K562 (cell line): ENCODE data around the gene NAA80. TPM values are rescaled to one million over a fixed set of nuclear protein-coding genes. Genes with fewer than 3 reads are reported as not detected.
A peak's percentile ranks its signal among the peaks of the same experiment; 100 is the strongest.

Experiments
- CBFB ChIP-seq: sonication (generic); formaldehyde crosslinking; IDR thresholded peaks from 2 replicates; pipeline ENCODE4 v1.4.0; 2020; ENCODE audit warnings: mild to moderate bottlenecking, missing genetic modification reagents
- FIP1L1 ChIP-seq: fragments of 200-400 bp; formaldehyde crosslinking; IDR thresholded peaks from 2 replicates; pipeline ENCODE4 v1.6.1; 2018; ENCODE audit warnings: mild to moderate bottlenecking, low read depth, low read length; ENCODE audit not compliant: poor library complexity, severe bottlenecking
- GTF2F1 ChIP-seq: IDR thresholded peaks from 2 replicates; pipeline ENCODE4 v1.6.1; 2011; ENCODE audit warnings: low read depth, low read length, improper control_type of control experiment
- KHSRP ChIP-seq: fragments of 450-650 bp; IDR thresholded peaks from 2 replicates; pipeline ENCODE4 v1.6.1; 2017
- KLF16 ChIP-seq: IDR thresholded peaks from 2 replicates; pipeline ENCODE4 v1.6.1; 2016; ENCODE audit warnings: antibody characterized with exemption
- NCOA6 ChIP-seq: fragments of 450-650 bp; IDR thresholded peaks from 2 replicates; pipeline ENCODE4 v1.6.1; 2017; ENCODE audit warnings: mild to moderate bottlenecking
- NFIX ChIP-seq: fragments of 250-450 bp; sonication (Bioruptor Pico); IDR thresholded peaks from 2 replicates; pipeline ENCODE4 v1.4.0; 2020; ENCODE audit warnings: low read depth, mild to moderate bottlenecking, moderate library complexity
- PHTF2 ChIP-seq: fragments of 250-450 bp; sonication (Bioruptor Pico); IDR thresholded peaks from 2 replicates; pipeline ENCODE4 v1.5.0; 2021; ENCODE audit warnings: mild to moderate bottlenecking
- RBM39 ChIP-seq: fragments of 200-400 bp; formaldehyde crosslinking; optimal IDR thresholded peaks from 2 replicates; pipeline ENCODE3; 2018; ENCODE audit warnings: low read depth, low read length
- SAFB ChIP-seq: fragments of 200-400 bp; formaldehyde crosslinking; IDR thresholded peaks from 2 replicates; pipeline ENCODE4 v1.6.1; 2017; ENCODE audit warnings: low read depth, low read length, borderline replicate concordance
- TAF7 ChIP-seq: fragments of 450-650 bp; IDR thresholded peaks from 2 replicates; pipeline ENCODE4 v1.6.1; 2016; ENCODE audit warnings: missing genetic modification characterization, missing compliant biosample characterization
- TARDBP ChIP-seq: fragments of 450-650 bp; IDR thresholded peaks from 2 replicates; pipeline ENCODE4 v1.6.1; 2016
- TFAM ChIP-seq: fragments of 250-450 bp; sonication (Bioruptor Pico); conservative IDR thresholded peaks from 2 replicates; pipeline ENCODE4 v1.5.0; 2021; ENCODE audit warnings: mild to moderate bottlenecking, moderate library complexity
- ZNF133 ChIP-seq: fragments of 250-450 bp; sonication (Bioruptor Pico); IDR thresholded peaks from 2 replicates; pipeline ENCODE4 v1.4.0; 2020; ENCODE audit warnings: mild to moderate bottlenecking
- ZNF146 ChIP-seq: IDR thresholded peaks from one replicate; pipeline ENCODE4 v1.6.1; 2018; ENCODE audit warnings: missing compliant biosample characterization; ENCODE audit not compliant: unreplicated experiment
- ZNF347 ChIP-seq: fragments of 450-650 bp; formaldehyde crosslinking; IDR thresholded peaks from 2 replicates; pipeline ENCODE4 v1.4.0; 2020; ENCODE audit warnings: low read depth, mild to moderate bottlenecking, moderate library complexity
- polyA plus RNA-seq, 8 experiments: library from polyadenylated mRNA; depleted of rRNA in 4 of 8; stranded (reverse) in 5 of 8; unstranded in 3 of 8; fragments of >200 nt; fragmentation: Nextera tagmentation in 2 of 8; fragmentation: Illumina TruSeq in 1 of 8; extraction: Ambion mirVana in 2 of 8; extraction: Trizol in 1 of 8; gene quantifications; 2 replicates each; pipeline versions ENCODE4 v1.2.1 to v1.2.3, GENCODE V29; 2011 to 2014; ENCODE audit warnings: inconsistent platforms in 1 of 8, missing spikeins in 1 of 8
- total RNA-seq, 7 experiments: library from RNA; depleted of rRNA in 6 of 7; stranded (reverse); fragments of >200 nt in 6 of 7; fragmentation: Illumina TruSeq in 2 of 7; extraction: Trizol in 2 of 7; gene quantifications; 2 replicates each; pipeline versions ENCODE4 v1.2.1 to v1.2.3, GENCODE V29; 2011 to 2021; ENCODE audit warnings: low replicate concordance in 1 of 7
- TF ChIP-seq, protein P1 (sequence below): fragments of 250-450 bp; sonication (Bioruptor Pico); IDR thresholded peaks from 2 replicates; pipeline ENCODE4 v1.5.0; 2022; ENCODE audit warnings: mild to moderate bottlenecking
- TF ChIP-seq, protein P2 (sequence below): fragments of 450-650 bp; IDR thresholded peaks from 2 replicates; pipeline ENCODE4 v1.6.1; 2016; ENCODE audit warnings: mild to moderate bottlenecking
- TF ChIP-seq, protein P3 (sequence below), 2 experiments: fragments of 450-650 bp; IDR thresholded peaks; 2 replicates each; pipeline ENCODE4 v1.6.1; 2016
- TF ChIP-seq, protein P4 (sequence below): fragments of 250-450 bp; sonication (Bioruptor Pico); IDR thresholded peaks from 2 replicates; pipeline ENCODE4 v1.5.0; 2021; ENCODE audit warnings: mild to moderate bottlenecking, moderate library complexity

The NAA80 gene
- total and polyA plus RNA-seq, 9 of the 15 experiments (the other 6 are each of a cell fraction or from before 2014, with no cell fraction given), result 0.82 to 24.0 (median 8.6) TPM

DNA sequence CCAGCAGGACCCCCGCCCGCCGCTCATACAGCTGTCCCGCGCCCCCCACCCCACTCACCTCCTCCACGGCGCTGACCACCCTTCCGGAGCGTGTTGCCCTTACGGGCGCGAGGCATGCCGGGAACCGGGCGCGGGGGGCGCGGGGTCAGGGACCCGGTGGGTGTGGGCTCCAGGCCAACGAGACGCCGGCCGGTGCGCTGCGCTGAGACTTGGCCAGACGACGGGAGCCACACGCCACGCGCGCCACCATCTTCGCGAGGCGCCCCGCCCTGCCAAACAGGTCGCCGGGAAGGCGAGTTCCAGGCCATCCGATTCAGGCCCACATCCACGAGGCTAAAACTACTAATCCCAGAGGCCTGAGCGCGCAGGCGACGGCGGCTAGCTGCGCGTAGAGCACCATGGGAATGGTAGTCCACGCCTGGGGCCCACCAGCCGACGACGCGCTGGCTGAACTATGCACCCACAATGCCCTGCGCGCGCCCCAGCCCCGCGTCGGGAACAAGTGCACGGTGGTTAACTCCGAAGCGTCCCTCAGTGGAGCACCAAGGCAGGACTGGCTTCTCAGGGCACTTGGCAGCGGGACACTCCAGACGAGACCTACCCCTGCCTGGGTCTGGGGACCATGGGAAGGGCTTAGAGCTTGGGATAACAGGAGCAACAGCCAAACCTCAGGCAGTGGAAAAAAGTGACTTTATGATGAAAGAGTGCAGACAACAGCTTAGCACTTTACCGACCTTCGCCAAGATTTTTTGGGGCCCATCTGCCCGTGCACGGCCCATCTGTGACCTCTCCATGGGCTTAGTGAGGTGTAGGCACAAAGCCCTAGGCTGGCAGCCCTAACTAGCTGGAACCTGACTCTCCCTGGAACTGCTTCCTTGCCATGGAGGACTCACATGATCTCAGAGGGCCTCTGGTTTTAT is 6.8 kb downstream of the NAA80 start, which contains the start of gene IFRD2 (continued):
- TF ChIP-seq, protein P1, sequence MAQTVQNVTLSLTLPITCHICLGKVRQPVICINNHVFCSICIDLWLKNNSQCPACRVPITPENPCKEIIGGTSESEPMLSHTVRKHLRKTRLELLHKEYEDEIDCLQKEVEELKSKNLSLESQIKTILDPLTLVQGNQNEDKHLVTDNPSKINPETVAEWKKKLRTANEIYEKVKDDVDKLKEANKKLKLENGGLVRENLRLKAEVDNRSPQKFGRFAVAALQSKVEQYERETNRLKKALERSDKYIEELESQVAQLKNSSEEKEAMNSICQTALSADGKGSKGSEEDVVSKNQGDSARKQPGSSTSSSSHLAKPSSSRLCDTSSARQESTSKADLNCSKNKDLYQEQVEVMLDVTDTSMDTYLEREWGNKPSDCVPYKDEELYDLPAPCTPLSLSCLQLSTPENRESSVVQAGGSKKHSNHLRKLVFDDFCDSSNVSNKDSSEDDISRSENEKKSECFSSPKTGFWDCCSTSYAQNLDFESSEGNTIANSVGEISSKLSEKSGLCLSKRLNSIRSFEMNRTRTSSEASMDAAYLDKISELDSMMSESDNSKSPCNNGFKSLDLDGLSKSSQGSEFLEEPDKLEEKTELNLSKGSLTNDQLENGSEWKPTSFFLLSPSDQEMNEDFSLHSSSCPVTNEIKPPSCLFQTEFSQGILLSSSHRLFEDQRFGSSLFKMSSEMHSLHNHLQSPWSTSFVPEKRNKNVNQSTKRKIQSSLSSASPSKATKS (CRISPR knock-in tag), result no peak
- TF ChIP-seq ZNF133 (CRISPR knock-in tag), result no peak
- no peak for TF ChIP-seq PHTF2 (CRISPR knock-in tag)
- TF ChIP-seq KLF16, result no peak
- TF ChIP-seq NFIX (CRISPR knock-in tag), result no peak
- no peak for TF ChIP-seq TARDBP
- TF ChIP-seq, protein P2, sequence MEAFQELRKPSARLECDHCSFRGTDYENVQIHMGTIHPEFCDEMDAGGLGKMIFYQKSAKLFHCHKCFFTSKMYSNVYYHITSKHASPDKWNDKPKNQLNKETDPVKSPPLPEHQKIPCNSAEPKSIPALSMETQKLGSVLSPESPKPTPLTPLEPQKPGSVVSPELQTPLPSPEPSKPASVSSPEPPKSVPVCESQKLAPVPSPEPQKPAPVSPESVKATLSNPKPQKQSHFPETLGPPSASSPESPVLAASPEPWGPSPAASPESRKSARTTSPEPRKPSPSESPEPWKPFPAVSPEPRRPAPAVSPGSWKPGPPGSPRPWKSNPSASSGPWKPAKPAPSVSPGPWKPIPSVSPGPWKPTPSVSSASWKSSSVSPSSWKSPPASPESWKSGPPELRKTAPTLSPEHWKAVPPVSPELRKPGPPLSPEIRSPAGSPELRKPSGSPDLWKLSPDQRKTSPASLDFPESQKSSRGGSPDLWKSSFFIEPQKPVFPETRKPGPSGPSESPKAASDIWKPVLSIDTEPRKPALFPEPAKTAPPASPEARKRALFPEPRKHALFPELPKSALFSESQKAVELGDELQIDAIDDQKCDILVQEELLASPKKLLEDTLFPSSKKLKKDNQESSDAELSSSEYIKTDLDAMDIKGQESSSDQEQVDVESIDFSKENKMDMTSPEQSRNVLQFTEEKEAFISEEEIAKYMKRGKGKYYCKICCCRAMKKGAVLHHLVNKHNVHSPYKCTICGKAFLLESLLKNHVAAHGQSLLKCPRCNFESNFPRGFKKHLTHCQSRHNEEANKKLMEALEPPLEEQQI, result no peak
- TF ChIP-seq TAF7, result no peak
- TF ChIP-seq, protein P3, sequence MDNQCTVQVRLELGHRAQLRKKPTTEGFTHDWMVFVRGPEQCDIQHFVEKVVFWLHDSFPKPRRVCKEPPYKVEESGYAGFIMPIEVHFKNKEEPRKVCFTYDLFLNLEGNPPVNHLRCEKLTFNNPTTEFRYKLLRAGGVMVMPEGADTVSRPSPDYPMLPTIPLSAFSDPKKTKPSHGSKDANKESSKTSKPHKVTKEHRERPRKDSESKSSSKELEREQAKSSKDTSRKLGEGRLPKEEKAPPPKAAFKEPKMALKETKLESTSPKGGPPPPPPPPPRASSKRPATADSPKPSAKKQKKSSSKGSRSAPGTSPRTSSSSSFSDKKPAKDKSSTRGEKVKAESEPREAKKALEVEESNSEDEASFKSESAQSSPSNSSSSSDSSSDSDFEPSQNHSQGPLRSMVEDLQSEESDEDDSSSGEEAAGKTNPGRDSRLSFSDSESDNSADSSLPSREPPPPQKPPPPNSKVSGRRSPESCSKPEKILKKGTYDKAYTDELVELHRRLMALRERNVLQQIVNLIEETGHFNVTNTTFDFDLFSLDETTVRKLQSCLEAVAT (IDR thresholded peaks at IDR 0.05), result no peak
- TF ChIP-seq NCOA6, result no peak
- TF ChIP-seq KHSRP, result no peak
- peak; percentile 81; the same call in 1 of the 2 replicates for TF ChIP-seq SAFB
- TF ChIP-seq FIP1L1, result no peak
- TF ChIP-seq ZNF146 (CRISPR knock-in tag), result no peak
- 0 out of 2 replicates have a peak, but pooled peaks have one; percentile 39 for TF ChIP-seq GTF2F1
- no peak for TF ChIP-seq RBM39
- TF ChIP-seq CBFB (CRISPR knock-in tag), result no peak
- TF ChIP-seq, protein P4, sequence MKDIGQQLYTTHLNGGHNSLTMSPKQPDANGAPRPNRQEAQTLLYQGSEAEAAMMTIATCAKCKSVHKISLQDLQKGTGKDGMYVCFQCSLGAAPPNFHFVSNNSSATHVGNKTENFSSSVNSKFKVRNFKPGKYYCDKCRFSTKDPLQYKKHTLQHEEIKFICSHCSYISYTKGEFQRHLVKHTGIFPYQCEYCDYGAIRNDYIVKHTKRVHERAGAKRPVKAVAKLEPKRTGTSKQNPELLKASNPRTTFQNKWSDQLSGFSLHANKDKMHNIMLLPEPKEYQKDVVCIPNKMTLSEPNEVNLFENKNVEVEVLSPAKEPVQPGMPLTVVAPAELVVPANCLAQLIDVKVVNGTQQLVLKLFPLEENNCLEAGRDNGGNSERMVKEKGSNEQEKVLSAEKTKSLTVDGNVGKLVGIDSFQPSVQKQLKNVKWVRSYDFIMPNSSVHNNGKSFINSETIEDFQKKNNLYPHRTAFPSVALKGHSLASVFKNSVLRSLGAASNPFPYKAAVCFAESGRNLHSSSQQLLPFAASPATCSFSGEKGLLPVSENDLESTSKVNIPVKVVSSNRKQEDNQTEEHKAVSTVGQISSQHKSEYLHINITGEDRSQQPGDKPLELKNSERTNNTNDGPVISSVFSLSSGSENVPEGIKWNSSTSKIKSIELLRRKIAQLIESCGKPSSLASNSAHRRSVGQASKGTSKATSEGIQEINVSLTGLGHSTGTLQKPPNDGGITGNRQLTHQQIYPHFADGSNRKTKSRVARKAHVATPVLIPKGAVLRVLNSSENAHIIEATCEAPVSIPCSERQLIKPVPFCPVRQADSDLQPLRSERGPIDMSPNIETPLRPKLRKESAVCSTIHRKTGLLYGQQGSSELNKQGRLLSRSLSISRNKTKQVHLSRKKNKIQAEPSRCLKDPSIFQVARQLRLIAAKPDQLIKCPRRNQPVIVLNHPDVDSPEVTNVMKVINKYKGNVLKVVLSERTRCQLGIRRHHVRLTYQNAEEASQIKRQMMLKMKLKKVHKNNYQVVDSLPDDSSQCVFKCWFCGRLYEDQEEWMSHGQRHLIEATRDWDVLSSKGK (CRISPR knock-in tag), result no peak
- TF ChIP-seq TFAM (CRISPR knock-in tag), result no peak
- TF ChIP-seq ZNF347 (CRISPR knock-in tag), result no peak
